ENCODE measurements around the gene LYZL1.

DNA sequence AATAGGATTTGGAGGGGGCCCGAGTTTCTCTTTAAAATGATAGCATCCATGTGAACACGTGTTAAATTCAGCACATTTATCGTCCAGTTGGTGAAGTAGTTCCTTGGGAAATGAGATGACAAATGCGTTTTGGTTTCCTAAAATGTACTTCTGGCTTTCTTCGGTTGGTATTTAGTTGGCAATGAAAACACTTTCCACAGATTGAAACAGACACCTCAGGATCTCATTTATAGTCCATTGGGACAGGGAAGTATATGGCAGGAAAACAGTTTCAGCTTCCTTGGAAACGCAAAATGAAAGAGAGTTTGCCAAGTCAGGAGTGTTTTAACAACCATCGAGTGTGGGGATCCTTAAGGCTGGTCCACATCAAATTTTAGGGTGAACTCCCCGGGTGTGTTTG, 19.4 kb upstream of the LYZL1 start:
- no peak for TF ChIP-seq POLR2A (IDR thresholded peaks at IDR 0.05; ENCODE audit: low read depth, low read length)
- no peak for TF ChIP-seq TAF1 (IDR thresholded peaks at IDR 0.05; ENCODE audit: borderline replicate concordance, low read depth, low read length)
- no peak for TF ChIP-seq POLR2AphosphoS5 (IDR thresholded peaks at IDR 0.05; ENCODE audit: low read depth, low read length)
